Measurements from ENCODE around the gene ZFR2. TPM values are rescaled to one million over a fixed set of nuclear protein-coding genes. Genes with fewer than 3 reads are reported as not detected.
"Not testable (repeated sequence)": the region's sequence is repeated elsewhere in the genome, so short reads cannot be mapped to it uniquely, and the experiment has no call there.

The ZFR2 gene
- total and polyA plus RNA-seq, 2 experiments from 2014 or later: not detected

DNA sequence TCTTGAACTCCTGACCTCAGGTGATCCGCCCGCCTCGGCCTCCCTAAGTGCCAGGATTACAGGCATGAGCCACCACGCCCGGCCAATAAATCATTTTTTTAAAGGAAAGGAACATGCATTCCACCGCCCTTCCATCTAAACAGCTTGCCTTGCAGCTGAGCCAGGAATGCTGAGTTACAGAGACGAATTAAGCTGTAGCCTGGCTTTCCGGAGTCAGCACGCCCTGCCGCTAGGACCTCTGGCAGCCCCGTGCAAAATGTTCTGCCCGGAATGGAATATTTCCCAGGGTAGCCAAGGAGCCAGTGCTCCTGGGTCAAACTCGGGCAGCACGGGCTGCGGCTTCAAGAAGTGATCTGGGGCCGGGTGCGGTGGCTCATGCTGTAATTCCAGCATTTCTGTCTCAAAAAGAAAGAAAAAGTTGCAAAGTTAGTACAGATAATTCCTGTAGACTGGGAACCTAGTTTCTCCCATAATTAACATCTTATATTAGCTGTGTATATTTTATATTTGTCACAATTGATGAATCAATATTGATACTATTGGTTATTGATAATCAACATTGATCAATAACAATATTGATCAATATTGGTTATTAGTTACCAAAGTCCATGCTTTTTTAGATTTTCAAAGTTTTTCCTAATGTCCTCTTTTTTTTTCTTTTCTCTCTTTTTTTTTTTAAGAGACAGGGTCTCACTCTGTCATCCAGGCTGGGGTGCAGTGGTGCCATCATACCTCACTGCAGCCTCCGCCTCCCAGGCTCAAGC is 30.9 kb upstream of the ZFR2 start:
- TF ChIP-seq EZH2 (IDR thresholded peaks at IDR 0.05; ENCODE audit: insufficient read depth, poor library complexity, severe bottlenecking) (no peak), EZH2phosphoT487 (IDR thresholded peaks at IDR 0.05; ENCODE audit: insufficient read depth, low read depth) (no peak)
- Histone ChIP-seq H3K79me2 (ENCODE audit: insufficient read depth) (no peaks in the 10 kb centered on the region), H3K36me3 (ENCODE audit: low read depth) (no peaks in the 10 kb centered on the region), H3K4me2 (ENCODE audit: unreplicated experiment) (no peak overlapping the region), H3K27ac (no peak overlapping the region), H3K27me3 (replicated peaks; ENCODE audit: insufficient read depth) (0 out of 2 replicates have a peak, but pooled peaks cover 8% of the 10 kb centered on the region), H3K9ac (no peak overlapping the region), H3K4me3 (no peak overlapping the region), H3K9me3 (ENCODE audit: low read depth) (no peaks in the 10 kb centered on the region), H3F3A (ENCODE audit: insufficient read depth) (no peaks in the 10 kb centered on the region), H2AFZ (no peak overlapping the region), H4K20me1 (ENCODE audit: insufficient read depth) (no peaks in the 10 kb centered on the region), H3K9me2 (ENCODE audit: insufficient read depth) (no peaks in the 10 kb centered on the region), H3K4me1 (ENCODE audit: insufficient read depth) (no peaks in the 10 kb centered on the region)
- in situ Hi-C loops (cut with MboI): no loop called here
- WGBS, 2 experiments (ENCODE audit: low coverage in 1 of 2, low lambda C conversion rate in 2 of 2, missing lambda C conversion rate in 2 of 2): 59 to 61% methylated on average over 18 of the region's 18 CpGs
- no peak for DNase-seq

DNA sequence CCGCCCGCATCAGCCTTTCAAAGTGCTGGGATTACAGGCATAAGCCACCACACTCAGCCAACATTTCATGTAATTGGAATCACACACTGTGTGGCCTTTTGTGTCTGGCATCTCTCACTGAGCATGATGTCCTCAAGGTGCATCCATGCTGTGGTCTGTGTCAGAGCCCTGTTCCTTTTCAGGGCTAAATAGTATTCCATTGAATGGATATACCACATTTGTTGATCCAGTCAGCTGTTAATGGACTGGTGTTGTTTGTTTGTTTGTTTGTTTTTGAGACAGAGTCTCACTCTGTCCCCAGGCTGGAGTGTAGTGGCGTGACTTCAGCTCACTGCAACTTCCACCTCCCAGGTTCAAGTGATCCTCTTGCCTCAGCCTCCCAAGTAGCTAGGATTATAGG is 29.6 kb upstream of the ZFR2 start:
- Histone ChIP-seq H3K79me2 (ENCODE audit: insufficient read depth) (no peaks in the 10 kb centered on the region), H3K9me2 (ENCODE audit: insufficient read depth) (no peaks in the 10 kb centered on the region), H2AFZ (no peak overlapping the region), H3K9ac (no peak overlapping the region), H3K9me3 (ENCODE audit: low read depth) (no peaks in the 10 kb centered on the region), H3K36me3 (ENCODE audit: low read depth) (no peaks in the 10 kb centered on the region), H4K20me1 (ENCODE audit: insufficient read depth) (no peaks in the 10 kb centered on the region), H3F3A (ENCODE audit: insufficient read depth) (no peaks in the 10 kb centered on the region), H3K27me3 (replicated peaks; ENCODE audit: insufficient read depth) (0 out of 2 replicates have a peak, but pooled peaks cover 8% of the 10 kb centered on the region), H3K4me2 (ENCODE audit: unreplicated experiment) (no peak overlapping the region), H3K4me1 (ENCODE audit: insufficient read depth) (no peaks in the 10 kb centered on the region), H3K4me3 (no peak overlapping the region), H3K27ac (no peak overlapping the region)
- 75 to 83% methylated on average over 3 of the region's 3 CpGs for WGBS, 2 experiments (ENCODE audit: low coverage in 1 of 2, low lambda C conversion rate in 2 of 2, missing lambda C conversion rate in 2 of 2)
- in situ Hi-C loops (cut with MboI): no loop called here
- TF ChIP-seq EZH2phosphoT487 (IDR thresholded peaks at IDR 0.05; ENCODE audit: insufficient read depth, low read depth): no peak
- no peak for TF ChIP-seq EZH2 (IDR thresholded peaks at IDR 0.05; ENCODE audit: insufficient read depth, poor library complexity, severe bottlenecking)
- no peak for DNase-seq

DNA sequence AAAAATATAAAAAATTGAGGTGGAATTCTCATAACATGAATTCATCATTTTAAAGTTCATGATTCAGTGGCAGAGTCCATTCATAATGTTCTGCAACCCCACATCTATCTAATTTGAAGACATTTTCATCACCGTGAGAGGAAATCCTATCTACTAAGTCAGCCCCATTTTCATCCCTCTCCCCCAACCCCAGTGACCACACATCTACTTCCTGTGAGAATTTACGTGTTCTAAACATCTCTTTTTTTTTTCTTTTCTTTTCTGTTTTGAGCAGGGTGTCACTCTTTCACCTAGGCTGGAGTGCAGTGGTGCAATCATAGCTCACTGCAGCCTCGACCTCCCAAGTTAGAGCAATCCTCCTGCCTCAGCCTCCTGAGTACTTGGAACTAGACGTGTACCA is 29.1 kb upstream of the ZFR2 start:
- Histone ChIP-seq H3K9me3 (ENCODE audit: low read depth) (no peaks in the 10 kb centered on the region), H3F3A (ENCODE audit: insufficient read depth) (no peaks in the 10 kb centered on the region), H3K36me3 (ENCODE audit: low read depth) (no peaks in the 10 kb centered on the region), H3K79me2 (ENCODE audit: insufficient read depth) (no peaks in the 10 kb centered on the region), H2AFZ (no peak overlapping the region), H3K9me2 (ENCODE audit: insufficient read depth) (no peaks in the 10 kb centered on the region), H4K20me1 (ENCODE audit: insufficient read depth) (no peaks in the 10 kb centered on the region), H3K4me1 (ENCODE audit: insufficient read depth) (no peaks in the 10 kb centered on the region), H3K9ac (no peak overlapping the region), H3K27me3 (replicated peaks; ENCODE audit: insufficient read depth) (0 out of 2 replicates have a peak, but pooled peaks cover 7% of the 10 kb centered on the region), H3K4me3 (no peak overlapping the region), H3K27ac (no peak overlapping the region), H3K4me2 (ENCODE audit: unreplicated experiment) (no peak overlapping the region)
- in situ Hi-C loops (cut with MboI): no loop called here
- TF ChIP-seq EZH2phosphoT487 (IDR thresholded peaks at IDR 0.05; ENCODE audit: insufficient read depth, low read depth) (no peak), EZH2 (IDR thresholded peaks at IDR 0.05; ENCODE audit: insufficient read depth, poor library complexity, severe bottlenecking) (no peak)
- WGBS, 2 experiments (ENCODE audit: low coverage in 1 of 2, low lambda C conversion rate in 2 of 2, missing lambda C conversion rate in 2 of 2): 63 to 69% methylated on average over 4 of the region's 4 CpGs
- DNase-seq: no peak

DNA sequence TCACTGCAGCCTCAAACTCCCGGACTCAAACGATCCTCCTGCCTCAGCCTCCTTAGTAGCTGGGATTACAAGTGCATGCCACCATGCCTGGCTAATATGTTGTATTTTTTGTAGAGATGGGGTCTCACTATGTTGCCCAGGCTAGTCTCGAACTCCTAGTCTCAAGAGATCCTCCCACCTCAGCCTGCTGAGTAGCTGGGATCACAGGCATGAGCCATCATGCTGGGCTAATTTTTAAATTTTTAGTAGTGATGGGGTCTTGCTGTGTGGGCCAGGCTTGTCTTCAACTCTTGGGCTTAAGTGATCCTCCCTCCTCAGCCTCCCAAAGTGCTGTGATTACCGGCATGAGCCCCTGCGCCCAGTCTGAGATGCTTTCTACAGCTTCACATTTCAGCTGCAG is 26.9 kb upstream of the ZFR2 start:
- H3K9me3 ChIP-seq (ENCODE audit: low read depth): no peaks in the 10 kb centered on the region
- H3F3A ChIP-seq (ENCODE audit: insufficient read depth): no peaks in the 10 kb centered on the region
- H4K20me1 ChIP-seq (ENCODE audit: insufficient read depth): no peaks in the 10 kb centered on the region
- no peak for DNase-seq
- no peak overlapping the region for H3K4me3 ChIP-seq
- no peaks in the 10 kb centered on the region for H3K36me3 ChIP-seq (ENCODE audit: low read depth)
- TF ChIP-seq EZH2 (IDR thresholded peaks at IDR 0.05; ENCODE audit: insufficient read depth, poor library complexity, severe bottlenecking) (no peak), EZH2phosphoT487 (IDR thresholded peaks at IDR 0.05; ENCODE audit: insufficient read depth, low read depth) (no peak)
- H3K27ac ChIP-seq: no peak overlapping the region
- H3K27me3 ChIP-seq (replicated peaks; ENCODE audit: insufficient read depth): no peaks in the 10 kb centered on the region
- no peak overlapping the region for H3K4me2 ChIP-seq (ENCODE audit: unreplicated experiment)
- in situ Hi-C loops (cut with MboI): no loop called here
- H3K9ac ChIP-seq: no peak overlapping the region
- no peaks in the 10 kb centered on the region for H3K9me2 ChIP-seq (ENCODE audit: insufficient read depth)
- H2AFZ ChIP-seq: no peak overlapping the region
- H3K4me1 ChIP-seq (ENCODE audit: insufficient read depth): no peaks in the 10 kb centered on the region
- no peaks in the 10 kb centered on the region for H3K79me2 ChIP-seq (ENCODE audit: insufficient read depth)
- WGBS, 2 experiments (ENCODE audit: low coverage in 1 of 2, low lambda C conversion rate in 2 of 2, missing lambda C conversion rate in 2 of 2): 66 to 69% methylated on average over 5 of the region's 5 CpGs

DNA sequence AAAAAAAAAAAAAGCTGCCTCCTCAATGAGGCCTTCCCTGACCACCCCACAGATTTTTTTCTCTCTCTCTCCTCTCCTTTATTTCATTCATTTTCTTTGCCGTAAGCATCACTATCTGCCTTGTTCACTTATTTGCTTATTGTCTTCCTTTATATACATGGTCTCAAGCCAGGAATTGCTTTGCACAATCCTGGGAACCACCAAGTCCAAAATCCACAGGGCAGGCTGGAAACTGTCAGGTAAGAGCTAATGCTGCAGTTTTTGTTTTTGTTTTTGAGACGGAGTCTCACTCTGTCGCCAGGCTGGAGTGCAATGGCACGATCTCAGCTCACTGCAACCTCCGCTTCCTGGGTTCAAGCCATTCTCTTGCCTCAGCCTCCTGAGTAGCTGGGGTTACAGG is 26.1 kb upstream of the ZFR2 start:
- H3K9me3 ChIP-seq (ENCODE audit: low read depth); H3K9me2 ChIP-seq (ENCODE audit: insufficient read depth); H3K36me3 ChIP-seq (ENCODE audit: low read depth); H3K27ac ChIP-seq; DNase-seq; H3K4me2 ChIP-seq (ENCODE audit: unreplicated experiment); H3K4me3 ChIP-seq; H3K4me1 ChIP-seq (ENCODE audit: insufficient read depth); H2AFZ ChIP-seq; H3F3A ChIP-seq (ENCODE audit: insufficient read depth); H4K20me1 ChIP-seq (ENCODE audit: insufficient read depth); H3K79me2 ChIP-seq (ENCODE audit: insufficient read depth); H3K27me3 ChIP-seq (replicated peaks; ENCODE audit: insufficient read depth); in situ Hi-C loops (cut with MboI); H3K9ac ChIP-seq: not testable (repeated sequence)
- 62 to 71% methylated on average over 5 of the region's 5 CpGs for WGBS, 2 experiments (ENCODE audit: low coverage in 1 of 2, low lambda C conversion rate in 2 of 2, missing lambda C conversion rate in 2 of 2)

Measured in GM23248 (cell line).